Caco-2 (cell line): Measurements from ENCODE around the gene SIDT2. TPM values are rescaled to one million over a fixed set of nuclear protein-coding genes. Genes with fewer than 3 reads are reported as not detected.
A peak's percentile ranks its signal among the peaks of the same experiment; 100 is the strongest.

Experiments used
- BruUV-seq: library from RNA; stranded (reverse); fragments of 400-500 nt; replicated peaks from 2 replicates; lab custom pipeline; 2021; lab: Mats Ljungman, UMichigan
- CTCF ChIA-PET: fragments of 300-600 bp; sonication (Branson Sonifier 250); formaldehyde crosslinking; loops from one replicate; lab custom pipeline; 2022; ENCODE audit warnings: antibody characterized with exemption; lab: Charles Lee
- POLR2A ChIA-PET: fragments of 300-600 bp; sonication (Branson Sonifier 250); formaldehyde crosslinking; loops from one replicate; lab custom pipeline; 2022; ENCODE audit warnings: antibody characterized with exemption; lab: Charles Lee
- DNase-seq, 2 experiments: peaks; one replicate each; pipeline versions ENCODE4 v3.0.0 to v3.0.0-alpha.2; 2020 to 2022
- H3K27me3 ChIP-seq: replicated peaks from 2 replicates; pipeline ENCODE4 v1.6.0; 2011; ENCODE audit warnings: low read length; ENCODE audit not compliant: control insufficient read depth, insufficient read depth
- H3K36me3 ChIP-seq: 2 replicates; pipeline ENCODE4 v1.5.1; 2011; ENCODE audit warnings: low read length; ENCODE audit not compliant: control insufficient read depth, insufficient read depth
- H3K4me1 ChIP-seq: fragments of 250-450 bp; sonication (Bioruptor Pico); 2 replicates; pipeline ENCODE4 v1.5.1; 2020; ENCODE audit warnings: mild to moderate bottlenecking
- H3K4me3 ChIP-seq: 2 replicates; pipeline ENCODE4 v1.5.1; 2011; ENCODE audit warnings: low read depth, mild to moderate bottlenecking, control low read depth, low read length
- H3K9me3 ChIP-seq: fragments of 250-450 bp; sonication (Bioruptor Pico); 2 replicates; pipeline ENCODE4 v1.5.1; 2020; ENCODE audit warnings: mild to moderate bottlenecking, moderate library complexity
- H3K27ac Mint-ChIP-seq: one replicate; pipeline ENCODE4 v1.8.0; 2022; ENCODE audit warnings: mixed read lengths; ENCODE audit not compliant: unreplicated experiment
- H3K27me3 Mint-ChIP-seq: one replicate; pipeline ENCODE4 v1.8.0; 2022; ENCODE audit warnings: mixed read lengths; ENCODE audit not compliant: insufficient read depth, unreplicated experiment
- H3K36me3 Mint-ChIP-seq: one replicate; pipeline ENCODE4 v1.8.0; 2022; ENCODE audit warnings: mild to moderate bottlenecking, mixed read lengths; ENCODE audit not compliant: insufficient read depth, unreplicated experiment
- H3K4me1 Mint-ChIP-seq: one replicate; pipeline ENCODE4 v1.8.0; 2022; ENCODE audit warnings: low read depth, mixed read lengths; ENCODE audit not compliant: unreplicated experiment
- H3K4me3 Mint-ChIP-seq: one replicate; pipeline ENCODE4 v1.8.0; 2022; ENCODE audit warnings: mild to moderate bottlenecking, moderate library complexity, mixed read lengths; ENCODE audit not compliant: unreplicated experiment
- H3K9me3 Mint-ChIP-seq: one replicate; pipeline ENCODE4 v1.8.0; 2022; ENCODE audit warnings: mixed read lengths; ENCODE audit not compliant: unreplicated experiment
- CTCF ChIP-seq, 2 experiments: fragments of 200-600 bp in 1 of 2; IDR thresholded peaks; 1 replicate in 1 of 2; 2 replicates in 1 of 2; pipeline versions ENCODE4 v1.5.1 to v1.8.0; 2011 to 2022; ENCODE audit warnings: antibody characterized with exemption in 1 of 2, control low read depth in 1 of 2, inconsistent platforms in 1 of 2, low read depth in 1 of 2, low read length in 1 of 2, mild to moderate bottlenecking in 1 of 2, moderate library complexity in 1 of 2; ENCODE audit not compliant: insufficient read depth in 1 of 2, severe bottlenecking in 1 of 2, unreplicated experiment in 1 of 2
- intact Hi-C: fragments of 100-400 bp; cut with micrococcal nuclease; formaldehyde crosslinking; loops from one replicate; pipeline ENCODE4 v1.10.0; 2022; ENCODE audit not compliant: unreplicated experiment
- total RNA-seq: library from RNA; stranded (reverse); gene quantifications from 2 replicates; pipeline ENCODE4 v1.2.3, GENCODE V29; 2022

Gene SIDT2
- total RNA-seq, 1 experiment from 2014 or later = 61.7 TPM

- BruUV-seq = no TSS peak
- CTCF ChIA-PET = interaction anchor here (0.6 to 1.1 kb wide), 2 partner anchors 25 to 28 kb away, joined by 3 to 4 read pairs; no protein-coding TSS in a partner anchor
- Mint-ChIP-seq H3K9me3 (no peaks in the 10 kb centered on the region), H3K27ac (peak overlapping the region; percentile 86), H3K4me3 (no peak overlapping the region), H3K27me3 (no peaks in the 10 kb centered on the region), H3K4me1 (peaks cover 34% of the 10 kb centered on the region), H3K36me3 (peaks cover 36% of the 10 kb centered on the region)
- Histone ChIP-seq H3K9me3 (no peaks in the 10 kb centered on the region), H3K4me1 (peaks cover 37% of the 10 kb centered on the region), H3K36me3 (0 out of 2 replicates have a peak, but pooled peaks cover 2% of the 10 kb centered on the region), H3K4me3 (no peak overlapping the region), H3K27me3 (no peaks in the 10 kb centered on the region)
- POLR2A ChIA-PET = interaction anchor here (0.6 kb wide), 1 partner anchor 34 kb away, joined by 3 read pairs; no protein-coding TSS in a partner anchor
- DNase-seq = no peak
- intact Hi-C loops = no loop called here
- TF ChIP-seq CTCF (IDR thresholded peaks at IDR 0.05; ENCODE audit: insufficient read depth in 1 of 2, low read depth in 1 of 2, low read length in 1 of 2, severe bottlenecking in 1 of 2, unreplicated experiment in 1 of 2) = no peak
Observed at GRCh38 chr11:117197006-117197405, 18.5 kb downstream of the SIDT2 start.

GRCh38 chr11:117197516-117198456, 19.2 kb downstream of the SIDT2 start:
- Mint-ChIP-seq H3K27ac (peak overlapping the region; percentile 86), H3K27me3 (no peaks in the 10 kb centered on the region), H3K36me3 (peaks cover 35% of the 10 kb centered on the region), H3K4me3 (peak overlapping the region; percentile 72), H3K4me1 (peaks cover 34% of the 10 kb centered on the region), H3K9me3 (no peaks in the 10 kb centered on the region)
- peak; percentile 64 to 65 for TF ChIP-seq CTCF (IDR thresholded peaks at IDR 0.05; ENCODE audit: insufficient read depth in 1 of 2, low read depth in 1 of 2, low read length in 1 of 2, severe bottlenecking in 1 of 2, unreplicated experiment in 1 of 2)
- peak in 1 of 2 experiments; percentile 68 for DNase-seq
- Histone ChIP-seq H3K27me3 (no peaks in the 10 kb centered on the region), H3K9me3 (no peaks in the 10 kb centered on the region), H3K36me3 (0 out of 2 replicates have a peak, but pooled peaks cover 1% of the 10 kb centered on the region), H3K4me1 (peaks cover 37% of the 10 kb centered on the region), H3K4me3 (no peak overlapping the region)
- CTCF ChIA-PET = interaction anchor here (1.0 kb wide), 1 partner anchor 29 kb away, joined by 3 read pairs; no protein-coding TSS in a partner anchor
- intact Hi-C loops = loop anchor here (2.0 kb wide), 1 partner anchor 29 kb away; no protein-coding TSS in a partner anchor
- BruUV-seq = no TSS peak
- POLR2A ChIA-PET = interaction anchor here (1.6 kb wide), 1 partner anchor 19 kb away, joined by 6 read pairs; the partner anchor contains the start of gene SIDT2

GRCh38 chr11:117198613-117199012, 20.1 kb downstream of the SIDT2 start:
- H3K36me3 ChIP-seq = no peaks in the 10 kb centered on the region
- Mint-ChIP-seq H3K27ac (peak overlapping the region; percentile 86), H3K4me1 (peaks cover 34% of the 10 kb centered on the region), H3K36me3 (peaks cover 37% of the 10 kb centered on the region), H3K4me3 (peak overlapping the region; percentile 72), H3K9me3 (no peaks in the 10 kb centered on the region), H3K27me3 (no peaks in the 10 kb centered on the region)
- H3K4me3 ChIP-seq = peak overlapping the region; percentile 20
- ChIA-PET POLR2A (interaction anchor here (1.6 kb wide), 1 partner anchor 20 kb away, joined by 6 read pairs; the partner anchor contains the start of gene SIDT2), CTCF (interaction anchor here (1.0 kb wide), 1 partner anchor 28 kb away, joined by 3 read pairs; no protein-coding TSS in a partner anchor)
- no peak for DNase-seq
- peaks cover 37% of the 10 kb centered on the region for H3K4me1 ChIP-seq
- intact Hi-C loops = loop anchor here (1.0 to 2.0 kb wide), 2 partner anchors 20 to 28 kb away; partner anchors contain the start of gene SIDT2
- TF ChIP-seq CTCF (IDR thresholded peaks at IDR 0.05; ENCODE audit: insufficient read depth in 1 of 2, low read depth in 1 of 2, low read length in 1 of 2, severe bottlenecking in 1 of 2, unreplicated experiment in 1 of 2) = no peak
- no TSS peak for BruUV-seq
- H3K9me3 ChIP-seq = no peaks in the 10 kb centered on the region
- H3K27me3 ChIP-seq = no peaks in the 10 kb centered on the region
